GM18508 (cell line): ENCODE results near the gene CXCL11.
"Not testable (repeated sequence)": the region's sequence is repeated elsewhere in the genome, so short reads cannot be mapped to it uniquely, and the experiment has no call there.

Experiments used
- ATAC-seq: cut with Tn5 transposase; IDR thresholded peaks from one replicate; pipeline ENCODE4 v1.9.1; 2021; ENCODE audit warnings: moderate number of reproducible peaks; ENCODE audit not compliant: insufficient read depth, unreplicated experiment

Gene CXCL11

GRCh38 chr4:76003620-76004019, 32.2 kb downstream of the CXCL11 start:
- ATAC-seq: no peak

GRCh38 chr4:76003035-76003434, 32.8 kb downstream of the CXCL11 start:
- ATAC-seq: no peak

- ATAC-seq: no peak
Observed at GRCh38 chr4:76002176-76002575, 33.7 kb downstream of the CXCL11 start.

GRCh38 chr4:76001700-76002099, 34.2 kb downstream of the CXCL11 start:
- ATAC-seq: no peak

- ATAC-seq: no peak
Observed at GRCh38 chr4:76000279-76000678, 35.6 kb downstream of the CXCL11 start.

- ATAC-seq: not testable (repeated sequence)
Observed at GRCh38 chr4:75998525-75999147, 37.2 kb downstream of the CXCL11 start.

- no peak for ATAC-seq
Observed at GRCh38 chr4:75997946-75998345, 37.9 kb downstream of the CXCL11 start.

GRCh38 chr4:75997081-75997480, 38.8 kb downstream of the CXCL11 start:
- ATAC-seq: no peak

GRCh38 chr4:75995727-75996126, 40.1 kb downstream of the CXCL11 start:
- ATAC-seq: no peak

- ATAC-seq: no peak
Observed at GRCh38 chr4:75992462-75992861, 43.4 kb downstream of the CXCL11 start.

- ATAC-seq: no peak
Observed at GRCh38 chr4:75989846-75990528, 45.9 kb downstream of the CXCL11 start.

- no peak for ATAC-seq
Observed at GRCh38 chr4:75985116-75985515, 50.8 kb downstream of the CXCL11 start.
